ENCODE data around the gene PLCH1.
A peak's percentile ranks its signal among the peaks of the same experiment; 100 is the strongest.

Gene PLCH1

GRCh38 chr3:155387571-155387970 lies 357.3 kb downstream of the PLCH1 start:
- H3K4me3 ChIP-seq (replicated peaks; ENCODE audit: low read depth, low read length): no peak overlapping the region
- DNase-seq (ENCODE audit: extremely low read depth, low read depth): no peak
- TF ChIP-seq CTCF (IDR thresholded peaks at IDR 0.05; ENCODE audit: low read depth, low read length, missing control alignments): no peak

- no peak for DNase-seq (ENCODE audit: extremely low read depth, low read depth)
- no peak overlapping the region for H3K4me3 ChIP-seq (replicated peaks; ENCODE audit: low read depth, low read length)
- TF ChIP-seq CTCF (IDR thresholded peaks at IDR 0.05; ENCODE audit: low read depth, low read length, missing control alignments): no peak
Observed at GRCh38 chr3:155386919-155387318, 358.0 kb downstream of the PLCH1 start.

- TF ChIP-seq CTCF (IDR thresholded peaks at IDR 0.05; ENCODE audit: low read depth, low read length, missing control alignments): no peak
Observed at GRCh38 chr3:155385896-155386625, 358.8 kb downstream of the PLCH1 start.

GRCh38 chr3:155382396-155383042 lies 362.4 kb downstream of the PLCH1 start:
- H3K4me3 ChIP-seq (replicated peaks; ENCODE audit: low read depth, low read length): no peak overlapping the region
- DNase-seq (ENCODE audit: extremely low read depth, low read depth): peak; percentile 52
- peak; percentile 83 for TF ChIP-seq CTCF (IDR thresholded peaks at IDR 0.05; ENCODE audit: low read depth, low read length, missing control alignments)

More at GRCh38 chr3:155385896-155386625, 358.8 kb downstream of the PLCH1 start:
- H3K4me3 ChIP-seq (replicated peaks; ENCODE audit: low read depth, low read length): no peak overlapping the region
- DNase-seq (ENCODE audit: extremely low read depth, low read depth): no peak

GRCh38 chr3:155377847-155378246 lies 367.0 kb downstream of the PLCH1 start:
- no peak overlapping the region for H3K4me3 ChIP-seq (replicated peaks; ENCODE audit: low read depth, low read length)
- no peak for DNase-seq (ENCODE audit: extremely low read depth, low read depth)
- no peak for TF ChIP-seq CTCF (IDR thresholded peaks at IDR 0.05; ENCODE audit: low read depth, low read length, missing control alignments)

- no peak for DNase-seq (ENCODE audit: extremely low read depth, low read depth)
- TF ChIP-seq CTCF (IDR thresholded peaks at IDR 0.05; ENCODE audit: low read depth, low read length, missing control alignments): no peak
- no peak overlapping the region for H3K4me3 ChIP-seq (replicated peaks; ENCODE audit: low read depth, low read length)
Observed at GRCh38 chr3:155377071-155377470, 367.8 kb downstream of the PLCH1 start.

All from HFF-Myc (cell line).